ENCODE data around the gene MEOX1. TPM values are rescaled to one million over a fixed set of nuclear protein-coding genes. Genes with fewer than 3 reads are reported as not detected.

The MEOX1 gene
- total RNA-seq, 2 experiments from 2014 or later: 0.41 to 0.50 TPM

- intact Hi-C loops (cut with DNase I, micrococcal nuclease): loop anchor here in 1 of 2 experiments (5.0 kb wide), 1 partner anchor 151 kb away; the partner anchor contains the start of gene CD300LG
- H3K27me3 Mint-ChIP-seq: peaks cover 30% of the 10 kb centered on the region
- no peak for DNase-seq
- ChIA-PET POLR2A (interaction anchor here (0.5 to 1.3 kb wide), 2 partner anchors 14 to 63 kb away, joined by 3 read pairs; partner anchors contain the start of gene SOST), CTCF (interaction anchor here (0.6 to 3.0 kb wide), 4 partner anchors 64 to 150 kb away, joined by 3 to 42 read pairs (median 6); partner anchors contain the start of genes CD300LG and SOST)
- Histone ChIP-seq H3K9me3 (ENCODE audit: control insufficient read depth in 1 of 2, insufficient read depth in 1 of 2, low read length in 2 of 2) (no peaks in the 10 kb centered on the region), H3K36me3 (ENCODE audit: insufficient read depth, low read length) (no peaks in the 10 kb centered on the region), H3K4me3 (ENCODE audit: low read length) (no peak overlapping the region), H3K27ac (ENCODE audit: low read depth in 1 of 2, low read length in 2 of 2) (no peak overlapping the region), H3K27me3 (ENCODE audit: control insufficient read depth in 1 of 2, insufficient read depth in 2 of 2, low read length in 2 of 2) (peaks cover 0 to 6% of the 10 kb centered on the region in 2 experiments), H3K4me1 (ENCODE audit: insufficient read depth, low read length) (peaks cover 6% of the 10 kb centered on the region)
- TF ChIP-seq, protein P1, sequence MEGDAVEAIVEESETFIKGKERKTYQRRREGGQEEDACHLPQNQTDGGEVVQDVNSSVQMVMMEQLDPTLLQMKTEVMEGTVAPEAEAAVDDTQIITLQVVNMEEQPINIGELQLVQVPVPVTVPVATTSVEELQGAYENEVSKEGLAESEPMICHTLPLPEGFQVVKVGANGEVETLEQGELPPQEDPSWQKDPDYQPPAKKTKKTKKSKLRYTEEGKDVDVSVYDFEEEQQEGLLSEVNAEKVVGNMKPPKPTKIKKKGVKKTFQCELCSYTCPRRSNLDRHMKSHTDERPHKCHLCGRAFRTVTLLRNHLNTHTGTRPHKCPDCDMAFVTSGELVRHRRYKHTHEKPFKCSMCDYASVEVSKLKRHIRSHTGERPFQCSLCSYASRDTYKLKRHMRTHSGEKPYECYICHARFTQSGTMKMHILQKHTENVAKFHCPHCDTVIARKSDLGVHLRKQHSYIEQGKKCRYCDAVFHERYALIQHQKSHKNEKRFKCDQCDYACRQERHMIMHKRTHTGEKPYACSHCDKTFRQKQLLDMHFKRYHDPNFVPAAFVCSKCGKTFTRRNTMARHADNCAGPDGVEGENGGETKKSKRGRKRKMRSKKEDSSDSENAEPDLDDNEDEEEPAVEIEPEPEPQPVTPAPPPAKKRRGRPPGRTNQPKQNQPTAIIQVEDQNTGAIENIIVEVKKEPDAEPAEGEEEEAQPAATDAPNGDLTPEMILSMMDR (IDR thresholded peaks at IDR 0.05): no peak
- no peak overlapping the region for H3K4me3 Mint-ChIP-seq
- no peaks in the 10 kb centered on the region for H3K9me3 Mint-ChIP-seq
- no peaks in the 10 kb centered on the region for H3K36me3 Mint-ChIP-seq (ENCODE audit: low read depth)
- no peak overlapping the region for H3K27ac Mint-ChIP-seq
- H3K4me1 Mint-ChIP-seq (ENCODE audit: low read depth): peaks cover 1% of the 10 kb centered on the region
- ATAC-seq (ENCODE audit: poor library complexity): no peak
These were observed 34.5 kb upstream of the MEOX1 start for GRCh38 chr17:43695970-43696865.

DNA sequence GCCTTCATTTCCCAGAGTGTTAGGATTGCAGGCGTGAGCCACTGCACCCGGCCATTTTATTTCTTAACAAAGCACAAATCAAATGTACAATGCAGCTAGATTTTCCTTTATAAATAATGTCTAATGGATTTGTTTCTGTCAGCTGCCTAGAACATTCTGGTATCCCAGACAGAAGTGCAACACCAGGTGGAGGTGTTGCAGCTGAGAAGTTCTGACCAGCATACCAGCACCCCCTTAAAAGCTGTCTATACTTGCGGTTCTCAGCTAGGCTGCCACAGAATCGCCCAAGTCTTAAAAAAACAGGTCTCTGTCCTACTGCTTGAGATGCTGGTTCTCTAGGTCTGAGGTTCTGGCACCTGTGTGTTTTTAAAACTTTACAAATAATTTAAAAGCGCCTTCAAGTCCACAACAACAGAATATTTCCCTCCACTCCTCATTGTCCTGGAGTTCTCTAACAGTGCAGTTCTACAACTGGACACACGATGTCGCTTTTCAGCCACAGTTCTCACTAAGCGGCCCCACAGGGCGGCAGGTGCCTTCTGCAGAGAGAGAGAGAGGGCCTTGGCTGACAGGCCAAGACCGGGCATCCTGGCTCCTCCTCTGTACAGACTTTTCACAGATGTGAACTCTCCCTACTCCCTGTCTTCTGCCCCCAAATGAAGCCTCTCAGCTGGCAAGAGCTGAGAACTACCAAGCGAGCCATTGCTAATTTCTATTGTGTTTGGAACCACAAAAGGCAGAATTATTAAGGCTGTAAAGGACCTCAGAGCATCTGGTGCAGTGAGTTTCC lies 32.6 kb upstream of the MEOX1 start:
- CTCF ChIA-PET: interaction anchor here (0.5 to 3.0 kb wide), 11 partner anchors 21 to 152 kb away, joined by 3 to 42 read pairs (median 5); partner anchors contain the start of genes CD300LG and SOST
- Mint-ChIP-seq H3K27ac (no peak overlapping the region), H3K27me3 (peaks cover 20% of the 10 kb centered on the region)

More for the DNA sequence above, 32.6 kb upstream of the MEOX1 start:
- peak; percentile 53 to 88 (median 65) for DNase-seq
- no peaks in the 10 kb centered on the region for H3K36me3 ChIP-seq (ENCODE audit: insufficient read depth, low read length)
- ATAC-seq (ENCODE audit: poor library complexity): peak; percentile 97
- no peak overlapping the region for H3K4me3 Mint-ChIP-seq
- no peak overlapping the region for H3K4me3 ChIP-seq (ENCODE audit: low read length)
- H3K4me1 ChIP-seq (ENCODE audit: insufficient read depth, low read length): no peaks in the 10 kb centered on the region
- POLR2A ChIA-PET: interaction anchor here (1.9 kb wide), 1 partner anchor 66 kb away, joined by 5 read pairs; no protein-coding TSS in a partner anchor
- peaks cover 0 to 5% of the 10 kb centered on the region in 2 experiments for H3K27me3 ChIP-seq (ENCODE audit: control insufficient read depth in 1 of 2, insufficient read depth in 2 of 2, low read length in 2 of 2)
- H3K27ac ChIP-seq (ENCODE audit: low read depth in 1 of 2, low read length in 2 of 2): no peak overlapping the region
- H3K36me3 Mint-ChIP-seq (ENCODE audit: low read depth): no peaks in the 10 kb centered on the region
- no peaks in the 10 kb centered on the region for H3K4me1 Mint-ChIP-seq (ENCODE audit: low read depth)
- intact Hi-C loops (cut with DNase I, micrococcal nuclease): loop anchor here (1.0 to 5.0 kb wide), 2 partner anchors 66 to 153 kb away; partner anchors contain the start of gene CD300LG (in 1 of the 2)
- H3K9me3 ChIP-seq (ENCODE audit: control insufficient read depth in 1 of 2, insufficient read depth in 1 of 2, low read length in 2 of 2): no peaks in the 10 kb centered on the region
- TF ChIP-seq, protein P1 (IDR thresholded peaks at IDR 0.05): peak; percentile 90
- no peaks in the 10 kb centered on the region for H3K9me3 Mint-ChIP-seq
